HCT116 (cell line): ENCODE measurements around the gene DGKZ. TPM values are rescaled to one million over a fixed set of nuclear protein-coding genes. Genes with fewer than 3 reads are reported as not detected.

Experiments
- ATAC-seq: fragments of 200-7000 bp; cut with Tn5 transposase; 2 replicates; pipeline ENCODE4 v1.9.1; 2020; ENCODE audit warnings: mild to moderate bottlenecking, moderate library complexity
- BruUV-seq: library from RNA; stranded (reverse); fragments of 400-500 nt; replicated peaks from 2 replicates; lab custom pipeline; 2021; lab: Mats Ljungman, UMichigan
- CTCF ChIA-PET: fragments of 300-600 bp; sonication (Branson Sonifier 250); formaldehyde crosslinking; loops from one replicate; lab custom pipeline; 2021; ENCODE audit warnings: antibody characterized with exemption; lab: Charles Lee
- POLR2A ChIA-PET: fragments of 300-600, 350-600 bp; sonication (Branson Sonifier 250); formaldehyde crosslinking; loops from one replicate; lab custom pipeline; 2021; ENCODE audit warnings: antibody characterized with exemption; lab: Charles Lee
- RAD21 ChIA-PET, 2 experiments: fragments of 300-600 bp; sonication (Branson Sonifier 250); formaldehyde crosslinking; loops; one replicate each; lab custom pipeline; 2023; ENCODE audit warnings: low total read pairs in 2 of 2; ENCODE audit not compliant: uncharacterized antibody in 2 of 2, unreplicated experiment in 2 of 2, low non-redundant PET in 1 of 2; lab: Charles Lee
- DNase-seq: peaks from one replicate; pipeline ENCODE4 v3.0.0-alpha.2; 2010; ENCODE audit warnings: low read depth, low spot score
- H2AFZ ChIP-seq: fragments of 200-600 bp; shearing (Covaris generic), sonication (generic); 2 replicates; pipeline ENCODE4 v1.6.1; 2017; ENCODE audit warnings: low read depth, mixed run types, mixed read lengths, antibody characterized with exemption, low read length; ENCODE audit not compliant: poor library complexity, severe bottlenecking
- H3K27ac ChIP-seq: 2 replicates; pipeline ENCODE4 v1.5.1; 2012; ENCODE audit warnings: low read depth, low read length
- H3K27me3 ChIP-seq: fragments of 200-600 bp; sonication (generic); 2 replicates; pipeline ENCODE4 v1.6.1; 2016; ENCODE audit warnings: mixed run types, low read length, mixed read lengths; ENCODE audit not compliant: insufficient read depth
- H3K36me3 ChIP-seq, 2 experiments: fragments of 200-500 bp in 1 of 2; fragments of 200-600 bp in 1 of 2; sonication (Bioruptor generic) in 1 of 2; sonication (generic) in 1 of 2; 2 replicates each; pipeline versions ENCODE4 v1.5.1 to v1.6.1; 2014 to 2016; ENCODE audit warnings: low read length in 2 of 2, inconsistent platforms in 1 of 2, mixed read lengths in 1 of 2, mixed run types in 1 of 2; ENCODE audit not compliant: insufficient read depth in 2 of 2, control insufficient read depth in 1 of 2
- H3K4me1 ChIP-seq, 2 experiments: fragments of 200-600 bp in 1 of 2; sonication (generic) in 1 of 2; 2 replicates each; pipeline versions ENCODE4 v1.5.1 to v1.6.1; 2012 to 2017; ENCODE audit warnings: low read length in 2 of 2, inconsistent platforms in 1 of 2, mild to moderate bottlenecking in 1 of 2, mixed read lengths in 1 of 2, mixed run types in 1 of 2, moderate library complexity in 1 of 2; ENCODE audit not compliant: insufficient read depth in 2 of 2, control insufficient read depth in 1 of 2
- H3K4me2 ChIP-seq: fragments of 200-600 bp; sonication (generic); 2 replicates; pipeline ENCODE4 v1.6.1; 2017; ENCODE audit warnings: mixed run types, low read length, mixed read lengths
- H3K4me3 ChIP-seq, 2 experiments: fragments of 200-600 bp in 1 of 2; sonication (generic) in 1 of 2; replicated peaks in 1 of 2; 2 replicates each; pipeline ENCODE4 v1.5.1; 2011 to 2016; ENCODE audit warnings: low read length in 2 of 2, control low read depth in 1 of 2, low read depth in 1 of 2, mild to moderate bottlenecking in 1 of 2, mixed read lengths in 1 of 2, mixed run types in 1 of 2
- H3K79me2 ChIP-seq: fragments of 200-600 bp; sonication (generic); 2 replicates; pipeline ENCODE4 v1.6.1; 2017; ENCODE audit warnings: mild to moderate bottlenecking, mixed run types, low read length, moderate library complexity, mixed read lengths; ENCODE audit not compliant: insufficient read depth
- H3K9ac ChIP-seq: fragments of 200-600 bp; sonication (generic); 2 replicates; pipeline ENCODE4 v1.6.1; 2016; ENCODE audit warnings: low read length, mixed read lengths
- H3K9me2 ChIP-seq: fragments of 200-600 bp; sonication (generic), shearing (Covaris generic); 2 replicates; pipeline ENCODE4 v1.6.1; 2017; ENCODE audit warnings: mixed run types, mild to moderate bottlenecking, moderate library complexity; ENCODE audit not compliant: insufficient read depth
- H3K9me3 ChIP-seq, 2 experiments: fragments of 200-500 bp in 1 of 2; fragments of 200-600 bp in 1 of 2; sonication (Bioruptor generic) in 1 of 2; sonication (generic) in 1 of 2; 2 replicates each; pipeline ENCODE4 v1.6.1; 2014 to 2017; ENCODE audit warnings: low read length in 2 of 2, mixed read lengths in 2 of 2, inconsistent platforms in 1 of 2, low read depth in 1 of 2, mild to moderate bottlenecking in 1 of 2, mixed run types in 1 of 2, moderate library complexity in 1 of 2; ENCODE audit not compliant: control insufficient read depth in 1 of 2, insufficient read depth in 1 of 2
- H4K20me1 ChIP-seq: fragments of 200-600 bp; sonication (generic), shearing (Covaris generic); 2 replicates; pipeline ENCODE4 v1.6.1; 2017; ENCODE audit warnings: mixed run types, mild to moderate bottlenecking, moderate library complexity; ENCODE audit not compliant: insufficient read depth
- CBX3 ChIP-seq: IDR thresholded peaks from 2 replicates; pipeline ENCODE4 v1.6.1; 2012; ENCODE audit warnings: low read depth
- CEBPB ChIP-seq: IDR thresholded peaks from 2 replicates; pipeline ENCODE4 v1.6.1; 2012; ENCODE audit warnings: low read depth
- EGR1 ChIP-seq: IDR thresholded peaks from 2 replicates; pipeline ENCODE4 v1.6.1; 2012; ENCODE audit warnings: low read depth
- EZH2 ChIP-seq: fragments of 200-600 bp; sonication (generic); IDR thresholded peaks from 2 replicates; pipeline ENCODE4 v1.6.1; 2017; ENCODE audit warnings: antibody characterized with exemption, mixed run types
- EZH2phosphoT487 ChIP-seq: fragments of 200-600 bp; IDR thresholded peaks from 2 replicates; pipeline ENCODE4 v1.6.1; 2018; ENCODE audit warnings: antibody characterized with exemption, borderline replicate concordance
- FOSL1 ChIP-seq: IDR thresholded peaks from 2 replicates; pipeline ENCODE4 v1.6.1; 2012; ENCODE audit warnings: low read depth
- JUND ChIP-seq: IDR thresholded peaks from 2 replicates; pipeline ENCODE4 v1.6.1; 2012
- SIN3A ChIP-seq: IDR thresholded peaks from 2 replicates; pipeline ENCODE4 v1.6.1; 2012; ENCODE audit warnings: low read depth
- SP1 ChIP-seq: IDR thresholded peaks from 2 replicates; pipeline ENCODE4 v1.6.1; 2012; ENCODE audit warnings: low read depth
- SRF ChIP-seq: IDR thresholded peaks from 2 replicates; pipeline ENCODE4 v1.6.1; 2012; ENCODE audit warnings: low read depth
- ZFX ChIP-seq: fragments of 450-650 bp; IDR thresholded peaks from 2 replicates; pipeline ENCODE4 v1.6.1; 2017
- intact Hi-C: fragments of 100-400 bp; cut with micrococcal nuclease; formaldehyde crosslinking; loops from 2 replicates; pipeline ENCODE4 v1.10.0; 2022
- total RNA-seq: library from RNA; stranded (reverse); gene quantifications from one replicate; pipeline ENCODE4 v1.2.1, GENCODE V29; 2021; ENCODE audit not compliant: unreplicated experiment
- TF ChIP-seq, protein P1 (sequence below): IDR thresholded peaks from 2 replicates; pipeline ENCODE4 v1.6.1; 2012; ENCODE audit warnings: low read depth

DGKZ gene
- total RNA-seq, 1 experiment from 2014 or later = 70.2 TPM

DNA sequence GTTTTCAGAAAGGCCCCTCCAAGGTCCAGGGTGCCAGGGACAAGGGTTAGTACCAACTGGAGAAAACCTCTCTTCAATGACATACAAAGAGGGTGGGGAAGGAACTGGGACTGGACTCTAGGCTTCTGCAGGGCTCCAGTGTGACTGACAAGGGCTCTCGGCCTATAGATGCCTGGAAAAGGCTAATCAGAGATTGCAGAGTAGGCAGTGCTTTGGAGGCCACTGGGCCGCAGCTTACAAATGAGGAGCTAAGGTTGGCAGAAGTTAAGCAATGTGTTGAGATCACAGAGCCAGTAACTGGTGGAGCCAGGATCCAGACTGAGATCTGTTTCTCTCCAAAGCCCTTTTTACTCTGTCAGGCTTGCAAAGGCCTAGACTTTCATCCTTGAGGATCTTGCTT, 7.4 kb upstream of the DGKZ start:
- Histone ChIP-seq H3K27ac (no peak overlapping the region), H3K9ac (no peak overlapping the region), H3K4me2 (no peak overlapping the region), H3K36me3 (no peaks in the 10 kb centered on the region), H3K9me3 (no peaks in the 10 kb centered on the region), H3K79me2 (no peaks in the 10 kb centered on the region), H3K9me2 (no peaks in the 10 kb centered on the region), H4K20me1 (no peaks in the 10 kb centered on the region), H3K27me3 (no peaks in the 10 kb centered on the region), H3K4me1 (peaks cover 0 to 29% of the 10 kb centered on the region in 2 experiments; a peak in 3 of 4 replicates), H3K4me3 (no peak overlapping the region), H2AFZ (no peak overlapping the region)
- CTCF ChIA-PET = no interaction called here
- POLR2A ChIA-PET = interaction anchor here (1.6 kb wide), 1 partner anchor 96 kb away, joined by 4 read pairs; no protein-coding TSS in a partner anchor
- no TSS peak for BruUV-seq
- RAD21 ChIA-PET = no interaction called here
- DNase-seq (no peak), ATAC-seq (no peak)
- intact Hi-C loops = no loop called here
- TF ChIP-seq, protein P1, sequence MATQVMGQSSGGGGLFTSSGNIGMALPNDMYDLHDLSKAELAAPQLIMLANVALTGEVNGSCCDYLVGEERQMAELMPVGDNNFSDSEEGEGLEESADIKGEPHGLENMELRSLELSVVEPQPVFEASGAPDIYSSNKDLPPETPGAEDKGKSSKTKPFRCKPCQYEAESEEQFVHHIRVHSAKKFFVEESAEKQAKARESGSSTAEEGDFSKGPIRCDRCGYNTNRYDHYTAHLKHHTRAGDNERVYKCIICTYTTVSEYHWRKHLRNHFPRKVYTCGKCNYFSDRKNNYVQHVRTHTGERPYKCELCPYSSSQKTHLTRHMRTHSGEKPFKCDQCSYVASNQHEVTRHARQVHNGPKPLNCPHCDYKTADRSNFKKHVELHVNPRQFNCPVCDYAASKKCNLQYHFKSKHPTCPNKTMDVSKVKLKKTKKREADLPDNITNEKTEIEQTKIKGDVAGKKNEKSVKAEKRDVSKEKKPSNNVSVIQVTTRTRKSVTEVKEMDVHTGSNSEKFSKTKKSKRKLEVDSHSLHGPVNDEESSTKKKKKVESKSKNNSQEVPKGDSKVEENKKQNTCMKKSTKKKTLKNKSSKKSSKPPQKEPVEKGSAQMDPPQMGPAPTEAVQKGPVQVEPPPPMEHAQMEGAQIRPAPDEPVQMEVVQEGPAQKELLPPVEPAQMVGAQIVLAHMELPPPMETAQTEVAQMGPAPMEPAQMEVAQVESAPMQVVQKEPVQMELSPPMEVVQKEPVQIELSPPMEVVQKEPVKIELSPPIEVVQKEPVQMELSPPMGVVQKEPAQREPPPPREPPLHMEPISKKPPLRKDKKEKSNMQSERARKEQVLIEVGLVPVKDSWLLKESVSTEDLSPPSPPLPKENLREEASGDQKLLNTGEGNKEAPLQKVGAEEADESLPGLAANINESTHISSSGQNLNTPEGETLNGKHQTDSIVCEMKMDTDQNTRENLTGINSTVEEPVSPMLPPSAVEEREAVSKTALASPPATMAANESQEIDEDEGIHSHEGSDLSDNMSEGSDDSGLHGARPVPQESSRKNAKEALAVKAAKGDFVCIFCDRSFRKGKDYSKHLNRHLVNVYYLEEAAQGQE = no peak

DNA sequence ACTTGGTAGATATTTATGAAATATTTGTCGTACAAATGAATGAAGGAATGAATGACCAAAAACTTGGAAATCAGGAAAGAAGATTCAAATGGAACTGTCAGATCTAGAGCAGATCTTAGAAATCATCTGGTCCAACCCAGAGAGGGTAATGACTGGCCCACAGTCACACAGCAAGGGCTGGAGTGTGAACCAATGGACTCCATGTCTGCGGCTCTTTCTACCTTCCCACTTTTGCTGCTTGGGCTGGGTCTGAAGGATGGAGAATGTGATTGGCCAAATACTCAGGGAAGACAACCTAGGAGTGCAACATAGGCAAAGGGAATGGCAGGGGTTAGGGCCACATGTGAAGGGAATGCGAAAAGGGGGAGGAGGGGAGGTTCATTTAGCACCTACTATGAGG, 5.8 kb upstream of the DGKZ start:
- POLR2A ChIA-PET = no interaction called here
- no peaks in the 10 kb centered on the region for H3K36me3 ChIP-seq
- no peaks in the 10 kb centered on the region for H4K20me1 ChIP-seq
- no peaks in the 10 kb centered on the region for H3K9me2 ChIP-seq
- no peak overlapping the region for H3K4me2 ChIP-seq
- no TSS peak for BruUV-seq
- DNase-seq = no peak
- H3K4me3 ChIP-seq = no peak overlapping the region
- intact Hi-C loops = no loop called here
- H3K79me2 ChIP-seq = no peaks in the 10 kb centered on the region
- peaks cover 0 to 20% of the 10 kb centered on the region in 2 experiments; a peak in 2 of 4 replicates for H3K4me1 ChIP-seq
- ATAC-seq = no peak
- H3K27ac ChIP-seq = no peak overlapping the region
- RAD21 ChIA-PET = no interaction called here
- H3K9me3 ChIP-seq = no peaks in the 10 kb centered on the region
- H3K27me3 ChIP-seq = no peaks in the 10 kb centered on the region
- no peak overlapping the region for H2AFZ ChIP-seq
- H3K9ac ChIP-seq = no peak overlapping the region
- CTCF ChIA-PET = interaction anchor here (2.3 kb wide), 1 partner anchor 26 kb away, joined by 8 read pairs; no protein-coding TSS in a partner anchor
- TF ChIP-seq ZFX (no peak), CBX3 (no peak), JUND (no peak), EZH2phosphoT487 (no peak), CEBPB (no peak), SIN3A (no peak), EZH2 (no peak), FOSL1 (no peak), EGR1 (no peak), SRF (no peak), SP1 (no peak)
- TF ChIP-seq, protein P1 = no peak
